Suppressor macrophage treated with lipopolysaccharide for 1 hour (primary cell): ENCODE data around the gene ZSWIM6.

ENCODE experiments used
- DNase-seq, 3 donors: peaks; one replicate each; pipeline ENCODE4 v3.0.0-alpha.2; 2020 to 2022

ZSWIM6 gene

DNA sequence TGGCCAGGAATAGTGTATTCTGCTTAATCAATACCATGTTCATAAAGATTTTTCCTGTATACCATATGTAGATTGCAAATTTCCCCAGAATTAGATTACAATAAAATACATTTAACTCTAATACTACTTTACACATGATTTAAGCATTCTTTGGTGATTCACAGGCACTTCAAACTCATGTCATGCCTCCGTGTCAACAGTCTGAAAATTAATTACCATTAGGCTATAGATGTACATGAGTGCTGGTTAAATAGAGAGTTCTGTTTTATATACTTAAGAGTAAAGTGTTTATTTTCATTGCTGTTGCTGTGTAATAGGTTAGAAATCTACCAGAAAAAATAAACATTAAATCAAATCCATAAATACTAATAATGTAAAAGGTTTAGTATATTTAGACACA lies 159.8 kb downstream of the ZSWIM6 start:
- no peak for DNase-seq

DNA sequence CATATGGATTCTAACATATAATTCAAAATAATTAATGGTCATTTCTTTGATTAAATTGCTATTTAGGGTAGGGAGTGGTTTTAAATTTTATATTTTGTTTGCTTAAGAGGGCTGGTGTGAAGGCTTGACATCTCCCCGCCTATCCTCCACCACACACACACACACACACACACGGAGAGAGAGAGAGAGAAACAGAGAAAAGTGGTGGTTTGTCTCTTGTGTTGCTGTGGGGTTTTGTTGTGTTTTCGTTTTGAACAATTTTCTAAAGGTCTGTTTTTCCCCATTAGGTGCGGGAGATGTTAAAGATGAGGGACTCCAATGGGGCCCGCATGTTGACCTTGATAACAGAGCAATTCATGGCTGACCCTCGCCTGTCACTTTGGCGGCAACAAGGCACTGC lies 161.9 kb downstream of the ZSWIM6 start:
- DNase-seq: no peak

DNA sequence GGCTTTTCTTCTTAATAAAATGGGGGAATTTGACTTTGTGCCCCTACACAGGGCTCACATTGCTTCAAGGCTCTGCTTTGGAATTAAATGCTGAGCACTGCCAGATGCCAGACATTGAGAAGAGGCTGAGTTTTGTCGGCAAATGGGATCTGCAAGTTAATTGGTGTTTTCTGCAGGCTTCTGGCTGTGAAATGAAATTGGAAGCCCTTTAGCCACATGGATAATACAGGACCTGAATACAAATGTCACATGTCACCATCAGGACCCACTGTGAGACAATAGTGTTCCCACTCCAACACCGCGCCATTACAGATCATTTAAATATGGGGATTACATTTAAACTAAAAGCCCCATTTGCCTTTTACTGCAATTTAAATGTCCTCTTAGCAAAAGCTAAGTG lies 164.4 kb downstream of the ZSWIM6 start:
- no peak for DNase-seq

DNA sequence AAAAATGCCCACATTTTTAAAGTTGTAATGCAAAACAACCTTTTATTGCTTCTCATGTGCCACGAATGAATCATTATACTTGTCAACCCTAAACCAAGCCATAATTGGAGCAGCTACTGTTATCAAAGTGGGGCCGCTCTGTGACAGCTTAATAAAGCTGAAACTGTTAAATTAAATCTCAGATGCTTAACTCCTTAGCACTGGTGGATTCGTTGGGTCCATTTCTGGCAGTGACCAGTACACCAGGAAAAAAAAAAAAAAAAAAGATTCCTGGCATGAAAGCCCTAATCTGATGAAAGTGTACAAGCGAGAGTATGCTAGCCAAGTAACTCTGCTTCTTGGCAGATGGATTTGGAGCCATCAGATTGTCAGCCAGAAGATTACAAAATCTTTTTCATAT lies 164.8 kb downstream of the ZSWIM6 start:
- no peak for DNase-seq

DNA sequence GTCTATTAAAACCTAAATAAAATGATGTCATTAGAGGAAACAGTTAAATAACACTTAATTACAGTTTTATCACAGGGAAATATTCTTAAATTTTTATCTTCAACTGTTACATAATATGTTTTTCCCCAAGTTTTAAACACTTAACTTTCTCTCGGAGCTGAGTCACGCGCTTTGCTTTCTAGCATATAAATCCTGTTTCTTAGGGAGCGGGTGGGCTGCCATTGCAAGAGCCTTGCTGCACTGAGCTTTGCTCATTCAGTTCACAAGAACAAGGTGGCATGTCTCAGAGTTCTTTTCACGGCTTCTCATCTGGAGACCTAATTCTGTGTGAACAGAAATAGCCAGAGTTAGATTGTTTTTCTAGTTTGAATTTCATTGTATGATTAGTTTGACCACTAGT lies 166.1 kb downstream of the ZSWIM6 start:
- no peak for DNase-seq

DNA sequence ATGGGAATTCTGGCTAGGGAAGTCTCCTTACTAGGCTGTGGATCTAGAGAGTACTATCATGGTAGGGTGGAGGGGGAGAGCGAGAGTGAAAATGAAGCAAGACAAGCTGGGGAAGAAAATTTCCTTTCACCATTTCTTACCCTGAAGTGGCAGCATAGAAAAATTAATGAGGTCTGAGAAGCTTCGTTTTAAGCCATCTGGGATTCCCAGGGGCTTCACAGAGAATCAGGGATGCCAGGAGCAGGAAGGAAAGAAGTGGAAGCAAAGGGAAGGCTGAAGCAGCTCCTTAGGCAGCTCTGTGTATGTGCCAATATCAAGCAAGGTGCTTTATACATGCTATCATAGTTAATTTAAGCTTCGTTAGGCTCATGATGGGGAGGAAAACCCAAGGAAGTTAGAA lies 169.9 kb downstream of the ZSWIM6 start:
- no peak for DNase-seq

DNA sequence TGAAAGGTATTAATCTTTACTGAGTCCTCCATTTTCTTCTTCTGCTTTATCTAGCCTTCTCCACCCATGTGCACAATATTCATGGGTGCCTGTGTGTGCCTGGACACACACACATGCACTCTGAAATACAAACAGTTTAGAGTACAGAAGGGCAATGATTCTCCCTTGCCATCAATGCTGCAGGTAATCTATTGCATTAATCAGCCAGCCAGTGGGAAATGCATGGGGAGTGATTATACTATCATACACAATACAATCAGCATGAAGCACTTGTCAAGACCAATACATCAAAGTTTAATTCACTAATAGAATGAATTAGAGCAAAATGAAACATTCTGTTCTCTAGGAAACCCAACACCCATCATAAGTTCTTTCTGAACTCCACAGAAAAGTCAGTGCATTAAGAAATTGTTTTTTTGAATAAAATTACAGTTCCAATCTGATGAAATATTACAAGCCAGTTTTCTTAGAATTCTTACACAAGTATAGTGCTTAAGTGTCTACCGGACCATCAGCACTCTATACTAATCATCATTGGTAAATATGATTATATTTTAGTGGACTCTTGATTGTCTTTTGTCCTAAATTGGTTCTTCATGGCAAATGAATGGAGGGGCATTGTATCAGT lies 172.2 kb downstream of the ZSWIM6 start:
- no peak for DNase-seq

DNA sequence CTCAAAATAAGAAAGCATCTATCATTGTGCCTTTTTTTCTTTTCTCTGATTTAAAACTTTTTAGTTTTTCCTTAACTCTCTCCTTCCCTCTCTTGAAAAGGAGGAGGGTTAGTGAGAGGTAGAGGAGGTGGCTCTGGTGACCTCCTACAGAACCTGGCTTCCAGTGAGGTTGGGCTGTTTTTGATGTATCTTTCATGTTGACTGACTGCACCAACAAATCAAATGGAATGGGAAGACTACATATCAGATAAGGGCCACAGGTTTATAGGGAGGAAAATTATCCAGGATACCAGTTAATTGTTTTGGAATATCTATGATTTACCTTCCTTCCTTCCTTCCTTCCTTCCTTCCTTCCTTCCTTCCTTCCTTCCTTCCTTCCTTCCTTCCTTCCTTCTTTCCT lies 173.2 kb downstream of the ZSWIM6 start:
- no peak for DNase-seq

DNA sequence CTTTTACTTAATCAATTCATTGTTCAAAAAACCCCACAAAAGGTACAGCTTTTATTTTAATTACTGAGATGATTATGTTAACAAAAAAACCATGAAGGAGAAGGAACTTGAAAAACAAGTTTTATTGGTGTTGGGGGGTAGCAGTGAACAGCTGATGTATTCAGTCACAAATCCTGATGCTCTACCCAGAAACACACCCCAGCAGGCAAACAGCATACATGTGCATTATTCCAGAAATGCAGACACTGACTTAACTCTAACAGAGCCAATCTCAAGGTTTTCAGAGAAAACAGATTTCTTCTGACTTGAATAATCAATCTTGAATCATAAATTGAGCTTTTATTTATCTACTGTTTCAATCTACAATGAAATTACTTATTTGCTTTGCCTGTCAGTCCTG lies 175.2 kb downstream of the ZSWIM6 start:
- DNase-seq: no peak

DNA sequence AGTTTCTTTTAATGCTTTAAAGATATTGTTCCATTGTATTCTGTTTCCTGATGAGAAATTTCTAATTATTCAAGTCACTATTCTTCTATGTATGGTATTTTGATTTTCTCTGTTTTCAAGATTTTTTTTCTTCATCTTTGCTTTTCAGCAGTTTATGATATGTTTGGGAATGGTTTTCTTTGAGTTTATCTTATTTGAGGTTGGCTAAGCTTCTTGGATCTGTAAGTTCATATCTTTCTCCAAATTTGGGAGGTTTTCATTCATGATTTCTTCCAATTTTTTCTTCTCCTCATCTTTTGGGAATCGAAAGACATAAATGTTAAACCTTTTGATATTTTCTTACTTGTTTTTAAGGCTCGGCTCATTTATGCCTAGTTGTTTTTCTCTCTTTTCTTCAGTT lies 184.9 kb downstream of the ZSWIM6 start:
- no peak for DNase-seq

DNA sequence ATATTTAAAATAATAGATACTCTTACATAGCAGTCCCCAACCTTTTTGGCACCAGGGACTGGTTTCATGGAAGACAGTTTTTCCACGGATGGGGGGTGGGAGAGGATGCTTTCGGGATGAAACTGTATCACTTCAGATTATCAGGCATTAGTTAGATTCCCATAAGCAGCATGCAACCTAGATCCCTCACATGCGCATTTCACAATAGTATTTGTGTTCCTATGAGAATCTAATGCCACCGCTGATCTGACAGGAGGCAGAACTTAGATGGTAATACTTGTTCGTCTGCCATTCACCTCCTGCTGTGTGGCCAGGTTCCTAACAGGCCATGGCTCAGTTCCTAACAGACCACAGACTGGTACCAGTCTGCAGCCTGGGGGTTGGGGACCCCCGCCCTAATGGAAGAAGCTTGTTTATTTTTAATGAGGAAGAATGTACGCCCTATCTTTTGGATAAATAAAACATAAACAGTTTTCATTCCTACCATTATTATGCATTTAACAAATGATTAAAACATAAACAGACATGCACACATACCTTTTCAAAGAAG lies 187.7 kb downstream of the ZSWIM6 start:
- DNase-seq: no peak

DNA sequence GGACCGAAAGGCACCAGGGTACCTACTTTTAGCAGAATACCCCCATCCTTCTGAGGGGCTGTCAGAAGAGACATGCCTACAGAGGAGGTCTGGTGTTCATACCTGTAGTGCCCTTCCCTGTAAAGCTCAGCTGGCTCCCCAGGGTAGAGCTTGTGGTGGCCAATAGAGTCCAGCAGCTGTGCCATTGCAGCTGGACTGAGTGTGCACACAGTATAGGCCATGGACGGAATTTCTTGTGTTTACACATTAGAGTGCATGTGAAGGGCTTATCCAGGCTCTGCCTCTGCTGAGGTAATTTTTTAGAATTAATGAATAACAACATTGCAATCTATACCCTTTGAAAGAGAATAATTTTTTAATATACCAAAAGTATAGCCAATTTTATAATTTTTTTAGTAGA lies 191.0 kb downstream of the ZSWIM6 start:
- DNase-seq: no peak

DNA sequence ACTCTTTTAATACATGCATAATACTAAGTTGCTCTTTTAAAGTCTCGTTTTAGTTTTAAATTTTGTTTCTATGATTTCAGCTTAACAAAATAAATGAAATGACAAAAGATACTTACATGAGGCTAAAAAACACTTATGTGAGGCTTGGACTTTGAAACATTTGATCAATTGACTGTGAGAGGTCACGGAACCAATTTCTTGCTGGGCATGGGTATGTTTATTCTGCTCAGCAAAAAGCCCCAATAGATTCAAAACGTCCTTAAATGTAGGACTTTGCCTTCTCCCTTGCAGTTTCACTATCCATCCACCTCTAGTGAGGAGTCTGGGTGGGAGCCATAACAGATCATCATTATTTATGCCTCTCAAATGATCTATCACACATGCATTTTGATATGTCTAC lies 191.9 kb downstream of the ZSWIM6 start:
- no peak for DNase-seq

DNA sequence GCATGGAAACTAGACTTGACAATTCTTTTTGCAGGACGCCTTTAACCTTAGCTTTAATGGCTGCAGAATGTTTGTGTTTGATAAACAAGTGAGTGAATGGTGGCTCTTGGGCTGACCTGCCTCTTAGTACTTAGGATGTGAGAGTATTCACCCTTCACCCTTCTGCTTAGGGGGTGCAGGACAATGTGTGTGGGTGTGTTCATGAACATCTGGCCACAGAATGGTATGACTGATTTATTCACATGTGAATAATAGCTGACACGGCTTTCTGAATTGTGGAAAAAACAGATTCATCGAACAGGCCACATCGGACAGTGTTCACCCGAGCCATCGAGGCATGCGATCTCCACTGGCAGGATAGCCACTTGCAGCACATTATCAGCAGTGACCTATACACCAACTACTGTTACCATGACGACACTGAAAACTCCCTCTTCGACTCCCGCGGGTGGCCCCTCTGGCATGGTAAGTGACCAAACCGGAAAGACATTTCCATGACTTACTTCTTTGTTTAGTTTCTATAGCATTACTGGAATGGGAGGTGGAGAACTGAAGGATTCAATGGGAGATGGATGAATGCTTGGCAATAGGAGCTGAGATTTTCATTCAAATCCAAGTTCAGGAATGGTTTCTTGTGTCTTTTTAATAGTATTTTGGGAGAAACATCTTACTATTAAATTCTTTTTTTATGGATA lies 193.6 kb downstream of the ZSWIM6 start:
- DNase-seq: no peak

DNA sequence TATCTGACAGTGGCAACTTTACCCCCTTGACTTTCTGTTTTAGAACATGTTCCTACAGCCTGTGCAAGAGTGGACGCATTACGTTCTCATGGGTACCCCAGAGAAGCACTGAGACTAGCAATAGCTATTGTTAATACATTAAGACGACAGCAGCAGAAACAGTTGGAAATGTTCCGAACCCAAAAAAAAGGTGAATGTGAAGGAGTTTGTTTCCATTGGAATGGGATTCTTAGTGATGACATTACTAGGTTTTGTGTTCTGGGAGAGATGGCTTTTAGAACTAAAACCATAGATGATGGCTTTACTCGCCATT lies 194.1 kb downstream of the ZSWIM6 start:
- no peak for DNase-seq

DNA sequence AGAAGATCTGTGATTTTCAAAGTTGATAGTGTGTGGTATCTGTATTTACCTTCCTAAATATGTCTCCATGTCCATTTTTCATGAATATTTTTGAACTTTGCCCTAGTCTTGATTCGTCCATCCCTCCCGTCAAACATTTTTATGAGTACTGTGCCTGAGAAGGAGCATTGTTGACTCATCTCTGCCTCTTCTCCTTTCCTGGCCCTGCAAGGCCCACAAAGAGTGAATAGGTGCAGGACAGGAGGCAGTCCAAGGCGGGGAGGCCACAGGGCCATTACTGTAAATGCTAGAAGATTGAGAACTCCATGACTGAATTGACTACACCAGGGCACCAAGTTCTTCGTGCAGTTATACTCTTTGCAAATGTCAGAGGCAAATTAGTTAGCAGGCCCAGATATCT lies 200.9 kb downstream of the ZSWIM6 start:
- DNase-seq: no peak

DNA sequence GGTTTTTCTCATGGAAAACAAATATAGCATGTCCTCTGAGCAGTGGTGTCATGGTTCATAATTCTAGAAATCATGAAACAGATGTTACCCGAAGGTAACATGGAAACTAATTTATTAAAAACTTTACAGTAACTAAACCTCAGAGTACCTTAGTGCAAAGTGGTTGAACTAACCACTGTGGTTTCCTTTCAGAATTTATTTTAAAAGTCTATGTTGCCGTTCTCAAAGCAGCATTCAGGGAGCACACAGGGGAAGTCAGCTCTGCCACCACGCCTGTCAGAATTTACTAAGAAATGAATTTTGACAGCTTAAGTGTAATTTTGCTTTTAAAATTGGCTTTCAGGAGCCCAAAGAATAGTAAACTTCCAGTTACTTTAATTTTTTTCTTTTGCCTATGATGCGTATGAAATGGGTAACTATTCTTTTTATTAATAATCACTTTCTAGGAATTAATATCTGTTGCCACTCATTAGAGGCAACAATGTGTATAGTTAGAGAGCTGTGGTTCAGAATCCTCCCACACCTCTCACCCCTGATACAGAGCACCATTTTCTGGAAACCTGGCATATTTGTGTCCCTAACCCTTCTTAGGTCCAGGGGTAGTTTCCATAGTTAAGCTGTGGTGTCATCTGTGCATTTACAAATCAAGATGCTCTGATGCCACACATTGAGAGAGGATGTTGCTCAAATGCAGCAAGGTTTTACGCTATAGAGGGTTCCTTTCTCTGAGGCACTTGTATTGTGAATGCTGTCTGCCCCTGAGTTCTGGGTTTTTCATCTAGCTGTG lies 202.6 kb downstream of the ZSWIM6 start:
- no peak for DNase-seq

DNA sequence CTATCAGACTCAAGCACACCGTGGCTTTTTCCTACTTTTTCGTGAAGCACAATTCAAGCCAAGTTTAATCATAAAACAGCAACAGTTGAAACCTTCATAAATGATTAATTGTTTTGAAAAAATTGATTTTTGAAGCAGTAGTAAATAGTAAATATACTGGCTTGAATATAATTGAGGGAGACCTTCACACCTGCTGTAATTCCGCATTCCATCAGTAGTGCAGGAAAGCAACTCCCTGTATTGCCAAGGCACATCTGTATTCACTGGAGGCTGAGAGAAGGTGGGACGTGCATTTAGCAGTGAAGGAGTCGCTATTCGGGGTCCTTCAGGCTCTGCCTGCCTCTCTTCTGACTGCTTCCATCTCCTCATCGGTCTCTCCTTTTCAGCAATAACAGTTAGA lies 203.8 kb downstream of the ZSWIM6 start:
- no peak for DNase-seq

DNA sequence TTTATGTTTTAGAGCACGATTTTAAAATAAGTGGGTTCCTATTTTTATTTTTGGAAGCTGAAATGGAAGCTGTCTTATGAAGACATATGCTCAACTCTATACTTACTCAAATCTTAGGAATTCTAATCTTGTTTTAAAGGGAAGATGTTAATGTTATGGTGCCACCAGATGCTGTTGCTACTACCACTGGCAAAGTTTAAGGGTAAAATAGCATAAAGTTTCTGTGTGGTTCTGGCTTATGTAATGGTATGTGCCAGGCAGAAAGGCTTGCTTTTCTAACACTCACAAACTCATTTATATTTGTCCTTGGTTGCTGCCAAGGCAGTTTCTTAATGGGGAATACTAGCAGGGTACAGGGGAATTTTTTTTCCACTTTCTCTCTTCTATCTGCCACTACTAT lies 204.9 kb downstream of the ZSWIM6 start:
- DNase-seq: no peak

DNA sequence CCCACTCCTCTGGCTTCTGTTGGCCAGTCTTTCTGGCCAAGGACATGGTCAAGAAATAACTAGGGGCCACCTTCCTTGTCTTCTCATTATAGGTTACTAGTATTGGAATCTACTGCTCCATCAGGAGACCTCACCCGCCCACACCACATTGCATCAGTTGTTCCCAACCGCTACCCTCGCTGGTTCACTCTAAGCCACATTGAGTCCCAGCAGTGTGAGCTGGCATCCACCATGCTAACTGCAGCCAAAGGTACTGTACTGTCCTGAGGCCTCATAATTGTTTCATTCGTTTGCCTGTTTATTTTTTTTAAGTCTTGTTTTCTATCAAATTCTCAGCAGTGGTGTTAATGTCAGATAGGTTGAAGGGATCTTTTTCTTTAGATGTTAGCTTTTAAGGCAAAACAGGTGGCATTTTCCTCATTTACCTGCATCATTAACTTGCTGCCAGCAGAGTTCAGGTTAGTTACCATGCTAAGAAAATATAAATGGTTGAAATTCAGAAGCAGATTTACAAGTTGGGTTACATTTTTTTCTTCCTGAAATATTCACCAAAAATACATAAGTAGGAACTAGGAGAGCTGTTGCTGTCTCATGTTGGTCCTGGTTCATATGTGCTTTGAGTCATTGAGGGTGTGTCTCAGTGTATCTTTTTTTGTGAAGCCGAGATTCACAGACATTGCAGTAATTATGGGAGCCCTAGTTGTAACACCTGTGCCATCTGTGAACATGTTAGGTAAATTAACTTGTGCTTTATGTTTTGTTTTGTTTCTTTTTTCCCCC lies 206.9 kb downstream of the ZSWIM6 start:
- no peak for DNase-seq

DNA sequence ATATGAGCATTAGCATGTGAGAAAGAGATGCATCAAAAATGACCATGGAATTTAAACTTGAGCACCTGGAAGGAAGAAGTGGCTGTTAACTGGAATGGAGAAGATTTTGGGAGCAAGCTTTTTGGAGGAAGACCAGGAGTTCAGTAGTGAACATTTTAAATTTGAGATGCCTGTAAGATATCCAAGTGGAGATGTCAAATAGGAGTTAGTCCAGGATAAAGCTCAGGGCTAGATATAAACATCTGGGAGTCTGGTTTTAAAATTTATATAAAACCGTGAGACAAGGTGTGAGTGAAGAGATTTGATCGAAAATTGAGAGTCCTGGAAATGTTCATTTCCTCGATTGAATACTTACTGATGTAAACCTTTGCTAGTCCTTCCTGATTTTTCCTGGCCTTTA lies 217.5 kb downstream of the ZSWIM6 start:
- no peak for DNase-seq

DNA sequence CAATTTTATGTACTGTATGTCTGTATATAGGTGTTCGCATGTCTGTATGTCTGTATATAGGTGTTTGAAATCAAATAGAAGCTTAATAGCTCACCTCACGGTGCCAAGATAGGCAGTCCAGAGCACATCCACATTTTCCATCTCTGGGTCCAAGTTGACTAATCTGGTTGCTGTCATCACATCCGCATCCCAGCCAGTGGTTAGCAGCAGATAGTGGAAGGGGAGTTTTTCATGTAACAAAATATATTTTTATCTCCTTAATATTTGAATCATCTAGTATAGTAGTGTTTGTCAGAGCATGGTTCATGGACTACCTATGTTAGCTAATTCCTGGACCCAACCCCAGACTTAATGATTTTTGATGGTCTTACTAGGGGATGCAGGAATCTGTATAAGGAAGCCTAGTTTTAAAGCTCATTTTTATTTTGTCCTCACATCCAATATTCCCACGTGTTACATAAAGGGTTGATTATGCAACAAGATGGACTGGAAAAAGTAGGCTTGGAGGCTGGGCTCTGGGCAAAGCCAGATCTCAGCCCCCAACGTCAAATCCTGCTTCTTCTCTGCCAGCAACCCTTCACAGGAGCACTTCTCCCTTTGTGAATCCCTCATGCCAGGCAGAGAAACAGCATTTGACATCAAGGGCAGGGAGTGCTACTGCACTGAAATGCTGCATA lies 219.7 kb downstream of the ZSWIM6 start:
- DNase-seq: no peak

DNA sequence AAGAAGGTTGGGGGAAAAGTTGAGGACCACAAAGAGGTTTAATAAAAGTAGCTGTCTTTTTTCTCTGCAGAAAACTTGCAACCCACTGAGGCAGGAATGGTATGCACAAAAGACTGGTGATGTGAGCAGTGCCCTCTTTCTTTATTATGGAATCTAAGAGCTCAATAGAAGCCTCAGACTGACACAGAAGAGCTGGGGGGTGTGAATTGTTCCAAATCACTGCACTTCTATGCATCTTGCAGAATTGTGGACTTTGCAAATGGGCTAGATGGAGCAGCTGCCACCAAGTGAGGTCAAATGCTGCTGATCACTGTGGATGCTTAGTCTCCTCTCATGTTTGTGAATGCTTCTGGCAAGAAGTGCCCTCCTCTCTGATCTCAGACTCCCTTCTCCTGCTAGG lies 227.1 kb downstream of the ZSWIM6 start:
- no peak for DNase-seq
